HG03378 (cell line): ENCODE results near the gene OR7E24.
"Not testable (repeated sequence)": the region's sequence is repeated elsewhere in the genome, so short reads cannot be mapped to it uniquely, and the experiment has no call there.

Experiments
- ATAC-seq: cut with Tn5 transposase; IDR thresholded peaks from one replicate; pipeline ENCODE4 v1.9.1; 2021; ENCODE audit warnings: mild to moderate bottlenecking, moderate library complexity; ENCODE audit not compliant: unreplicated experiment

Gene OR7E24

GRCh38 chr19:9250630-9251029, at the start of gene OR7E24:
OR7E24 (plus strand) TSS chr19:9250930; CDS start chr19:9251044, 114 bp downstream.
- no peak for ATAC-seq

GRCh38 chr19:9205501-9206113, 45.1 kb upstream of the OR7E24 start:
- no peak for ATAC-seq

- ATAC-seq, result no peak
Measured at GRCh38 chr19:9219489-9219888, 31.2 kb upstream of the OR7E24 start, which contains the start of gene OR7D4. OR7D4 (minus strand) TSS chr19:9219589; CDS start chr19:9214837, 4,752 bp downstream.

- ATAC-seq, result no peak
Measured at GRCh38 chr19:9251236-9251635, 506 bp downstream of the OR7E24 start.

- ATAC-seq, result not testable (repeated sequence)
Measured at GRCh38 chr19:9283485-9283884, 32.8 kb downstream of the OR7E24 start.

- ATAC-seq, result no peak
Measured at GRCh38 chr19:9289231-9289884, 38.6 kb downstream of the OR7E24 start.

GRCh38 chr19:9295411-9295849, 44.7 kb downstream of the OR7E24 start:
- no peak for ATAC-seq

GRCh38 chr19:9296336-9296735, 45.6 kb downstream of the OR7E24 start:
- ATAC-seq, result no peak
